HEK293 (cell line): ENCODE measurements around the gene EIF5A.
A peak's percentile ranks its signal among the peaks of the same experiment; 100 is the strongest.

Experiments
- ATF2 ChIP-seq: fragments of 450-650 bp; formaldehyde crosslinking; IDR thresholded peaks from 2 replicates; pipeline ENCODE4 v1.5.1; 2016; ENCODE audit warnings: missing biosample characterization, missing genetic modification characterization, low read depth
- BCL11B ChIP-seq: fragments of 450-650 bp; formaldehyde crosslinking; IDR thresholded peaks from 2 replicates; pipeline ENCODE4 v1.5.1; 2016; ENCODE audit warnings: low read depth, missing biosample characterization, missing genetic modification characterization
- EGR2 ChIP-seq: fragments of 450-650 bp; formaldehyde crosslinking; IDR thresholded peaks from 2 replicates; pipeline ENCODE4 v1.5.1; 2016; ENCODE audit warnings: low read depth, missing biosample characterization, missing genetic modification characterization
- ELK4 ChIP-seq: IDR thresholded peaks from 2 replicates; pipeline ENCODE4 v1.6.1; 2011; ENCODE audit warnings: mild to moderate bottlenecking, low read depth, low read length, borderline replicate concordance
- KLF1 ChIP-seq: fragments of 450-650 bp; formaldehyde crosslinking; IDR thresholded peaks from 2 replicates; pipeline ENCODE4 v1.5.1; 2016; ENCODE audit warnings: missing biosample characterization, missing genetic modification characterization
- KLF7 ChIP-seq: fragments of 450-650 bp; formaldehyde crosslinking; IDR thresholded peaks from 2 replicates; pipeline ENCODE4 v1.5.1; 2016; ENCODE audit warnings: missing biosample characterization, missing genetic modification characterization, borderline replicate concordance
- KLF8 ChIP-seq: fragments of 450-650 bp; formaldehyde crosslinking; IDR thresholded peaks from 2 replicates; pipeline ENCODE4 v1.5.1; 2016; ENCODE audit warnings: missing biosample characterization, missing genetic modification characterization
- OVOL3 ChIP-seq: fragments of 450-650 bp; formaldehyde crosslinking; IDR thresholded peaks from 2 replicates; pipeline ENCODE4 v1.5.1; 2016; ENCODE audit warnings: missing biosample characterization, missing genetic modification characterization
- REST ChIP-seq: fragments of 450-650 bp; formaldehyde crosslinking; IDR thresholded peaks from 2 replicates; pipeline ENCODE4 v1.5.1; 2016; ENCODE audit warnings: missing biosample characterization, missing genetic modification characterization
- YY2 ChIP-seq: fragments of 450-650 bp; formaldehyde crosslinking; IDR thresholded peaks from 2 replicates; pipeline ENCODE4 v1.5.1; 2016; ENCODE audit warnings: missing biosample characterization, missing genetic modification characterization
- ZBTB8A ChIP-seq: fragments of 450-650 bp; formaldehyde crosslinking; IDR thresholded peaks from 2 replicates; pipeline ENCODE4 v1.5.1; 2016; ENCODE audit warnings: missing biosample characterization, missing genetic modification characterization
- ZEB2 ChIP-seq: fragments of 450-650 bp; formaldehyde crosslinking; IDR thresholded peaks from 2 replicates; pipeline ENCODE4 v1.5.1; 2016; ENCODE audit warnings: missing biosample characterization, missing genetic modification characterization
- ZFP69B ChIP-seq: fragments of 450-650 bp; formaldehyde crosslinking; IDR thresholded peaks from 2 replicates; pipeline ENCODE4 v1.5.1; 2016; ENCODE audit warnings: missing biosample characterization, missing genetic modification characterization
- ZNF112 ChIP-seq: fragments of 450-650 bp; formaldehyde crosslinking; IDR thresholded peaks from 2 replicates; pipeline ENCODE4 v1.5.0; 2017; ENCODE audit warnings: missing biosample characterization, missing genetic modification characterization
- ZNF2 ChIP-seq: fragments of 450-650 bp; formaldehyde crosslinking; IDR thresholded peaks from 2 replicates; pipeline ENCODE4 v1.5.1; 2016; ENCODE audit warnings: missing biosample characterization, missing genetic modification characterization
- ZNF211 ChIP-seq: fragments of 450-650 bp; formaldehyde crosslinking; IDR thresholded peaks from 2 replicates; pipeline ENCODE4 v1.5.1; 2016; ENCODE audit warnings: low read depth, missing biosample characterization, missing genetic modification characterization
- ZNF214 ChIP-seq: fragments of 450-650 bp; formaldehyde crosslinking; IDR thresholded peaks from 2 replicates; pipeline ENCODE4 v1.5.1; 2017; ENCODE audit warnings: missing biosample characterization, mild to moderate bottlenecking, missing genetic modification characterization, borderline replicate concordance
- ZNF302 ChIP-seq: fragments of 450-650 bp; formaldehyde crosslinking; IDR thresholded peaks from 2 replicates; pipeline ENCODE4 v1.5.1; 2016; ENCODE audit warnings: missing biosample characterization, missing genetic modification characterization, low read depth
- ZNF391 ChIP-seq: fragments of 450-650 bp; formaldehyde crosslinking; IDR thresholded peaks from 2 replicates; pipeline ENCODE4 v1.5.1; 2016; ENCODE audit warnings: low read depth, missing biosample characterization, missing genetic modification characterization, borderline replicate concordance
- ZNF398 ChIP-seq: fragments of 450-650 bp; formaldehyde crosslinking; IDR thresholded peaks from 2 replicates; pipeline ENCODE4 v1.5.1; 2017; ENCODE audit warnings: missing biosample characterization, missing genetic modification characterization
- ZNF48 ChIP-seq: fragments of 450-650 bp; formaldehyde crosslinking; IDR thresholded peaks from 2 replicates; pipeline ENCODE4 v1.5.1; 2016; ENCODE audit warnings: missing biosample characterization, missing genetic modification characterization
- ZNF548 ChIP-seq: fragments of 450-650 bp; formaldehyde crosslinking; IDR thresholded peaks from 2 replicates; pipeline ENCODE4 v1.5.1; 2016; ENCODE audit warnings: missing biosample characterization, missing genetic modification characterization
- ZNF623 ChIP-seq: fragments of 450-650 bp; formaldehyde crosslinking; IDR thresholded peaks from 2 replicates; pipeline ENCODE4 v1.5.1; 2016; ENCODE audit warnings: missing biosample characterization, missing genetic modification characterization
- ZNF629 ChIP-seq: fragments of 450-650 bp; formaldehyde crosslinking; IDR thresholded peaks from 2 replicates; pipeline ENCODE4 v1.5.1; 2017; ENCODE audit warnings: missing biosample characterization, missing genetic modification characterization
- ZNF660 ChIP-seq: fragments of 450-650 bp; IDR thresholded peaks from 2 replicates; pipeline ENCODE4 v1.5.1; 2018; ENCODE audit warnings: missing biosample characterization, mild to moderate bottlenecking, missing genetic modification characterization
- ZNF664 ChIP-seq: fragments of 450-650 bp; formaldehyde crosslinking; IDR thresholded peaks from 2 replicates; pipeline ENCODE4 v1.5.1; 2016; ENCODE audit warnings: missing biosample characterization, missing genetic modification characterization
- ZNF701 ChIP-seq: fragments of 450-650 bp; formaldehyde crosslinking; IDR thresholded peaks from 2 replicates; pipeline ENCODE4 v1.5.1; 2016; ENCODE audit warnings: missing biosample characterization, missing genetic modification characterization
- ZNF791 ChIP-seq: fragments of 450-650 bp; formaldehyde crosslinking; IDR thresholded peaks from 2 replicates; pipeline ENCODE4 v1.5.1; 2016; ENCODE audit warnings: missing biosample characterization, missing genetic modification characterization
- ZSCAN18 ChIP-seq: fragments of 450-650 bp; formaldehyde crosslinking; IDR thresholded peaks from 2 replicates; pipeline ENCODE4 v1.5.1; 2016; ENCODE audit warnings: missing biosample characterization, missing genetic modification characterization
- TF ChIP-seq, protein P1 (sequence below): fragments of 450-650 bp; formaldehyde crosslinking; IDR thresholded peaks from 2 replicates; pipeline ENCODE4; 2016; ENCODE audit warnings: missing biosample characterization, missing genetic modification characterization

The EIF5A gene

DNA sequence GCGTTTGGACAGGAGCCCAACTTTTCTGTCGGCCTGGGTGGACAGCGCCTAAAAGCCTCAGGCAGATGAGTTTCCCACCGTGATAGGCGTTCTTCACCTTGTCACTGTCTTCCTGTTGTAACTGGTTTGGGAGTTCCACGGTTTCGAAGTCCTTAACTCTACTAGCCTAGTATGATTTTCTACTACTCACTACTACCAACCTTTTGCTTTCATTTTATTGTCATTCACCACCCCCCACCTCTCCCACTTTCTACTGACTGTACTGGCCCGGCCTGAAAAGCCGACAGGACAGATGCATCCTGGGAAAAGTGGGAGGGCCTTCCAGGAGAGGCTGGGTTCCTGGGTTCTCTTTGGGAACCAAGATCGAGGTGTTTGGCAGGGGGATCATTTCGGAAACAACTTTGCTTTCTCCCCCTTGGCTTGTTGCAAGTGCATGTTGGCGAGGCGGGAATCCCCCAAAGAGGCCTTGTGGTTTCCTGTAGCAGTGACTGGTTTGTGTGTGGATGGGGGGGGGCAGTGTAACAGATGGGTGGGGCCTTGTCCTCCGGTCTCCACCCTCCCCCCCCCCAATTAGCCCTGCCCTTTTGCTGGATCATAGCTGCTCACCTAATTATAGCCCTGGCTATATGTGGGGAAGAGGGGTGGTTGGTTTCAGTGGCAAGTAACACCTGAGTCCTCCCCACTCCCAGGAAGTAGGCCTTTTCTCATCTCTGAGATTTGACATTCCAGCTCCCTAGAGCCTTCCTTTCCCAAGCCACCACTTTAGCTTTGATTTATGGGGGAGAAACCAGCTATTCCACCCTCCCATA is 1.4 kb downstream of the EIF5A start (continued):
- TF ChIP-seq ZSCAN18 (tag by site-specific recombination) (no peak), REST (tag by site-specific recombination) (peak; percentile 92), ZEB2 (tag by site-specific recombination) (0 out of 2 replicates have a peak, but pooled peaks have one; percentile 49), ZNF391 (tag by site-specific recombination) (no peak), ZNF701 (tag by site-specific recombination) (no peak), OVOL3 (tag by site-specific recombination) (no peak), EGR2 (tag by site-specific recombination) (no peak), ZNF664 (tag by site-specific recombination) (peak; percentile 99), KLF8 (tag by site-specific recombination) (peak; percentile 25), ZNF629 (tag by site-specific recombination) (peak; percentile 21; the same call in 1 of the 2 replicates), ELK4 (no peak), ZNF791 (tag by site-specific recombination) (no peak), ZNF623 (tag by site-specific recombination) (no peak), ATF2 (no peak), ZNF398 (peak; percentile 87), ZNF48 (tag by site-specific recombination) (no peak), ZFP69B (tag by site-specific recombination) (no peak), ZBTB8A (tag by site-specific recombination) (peak; percentile 60), KLF1 (tag by site-specific recombination) (peak; percentile 91), ZNF660 (tag by site-specific recombination) (no peak; the same call in 1 of the 2 replicates), YY2 (tag by site-specific recombination) (no peak), BCL11B (tag by site-specific recombination) (no peak), KLF7 (tag by site-specific recombination) (peak; percentile 41; the same call in 1 of the 2 replicates), ZNF211 (tag by site-specific recombination) (no peak), ZNF548 (tag by site-specific recombination) (no peak), ZNF214 (no peak), ZNF2 (tag by site-specific recombination) (0 out of 2 replicates have a peak, but pooled peaks have one; percentile 12), ZNF302 (no peak), ZNF112 (tag by site-specific recombination) (no peak)
- TF ChIP-seq, protein P1, sequence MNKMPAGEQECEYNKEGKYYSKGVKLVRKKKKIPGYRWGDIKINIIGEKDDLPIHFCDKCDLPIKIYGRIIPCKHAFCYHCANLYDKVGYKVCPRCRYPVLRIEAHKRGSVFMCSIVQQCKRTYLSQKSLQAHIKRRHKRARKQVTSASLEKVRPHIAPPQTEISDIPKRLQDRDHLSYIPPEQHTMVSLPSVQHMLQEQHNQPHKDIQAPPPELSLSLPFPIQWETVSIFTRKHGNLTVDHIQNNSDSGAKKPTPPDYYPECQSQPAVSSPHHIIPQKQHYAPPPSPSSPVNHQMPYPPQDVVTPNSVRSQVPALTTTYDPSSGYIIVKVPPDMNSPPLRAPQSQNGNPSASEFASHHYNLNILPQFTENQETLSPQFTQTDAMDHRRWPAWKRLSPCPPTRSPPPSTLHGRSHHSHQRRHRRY, result no peak
